Measurements from ENCODE around the gene ZFP14. TPM values are rescaled to one million over a fixed set of nuclear protein-coding genes. Genes with fewer than 3 reads are reported as not detected.

Gene ZFP14
- 7.7 and 10.4 TPM in 2 replicates for total RNA-seq

GRCh38 chr19:36378625-36379509, at the start of gene ZFP14:
ZFP14 (minus strand) TSS chr19:36379201; CDS start chr19:36367892, 11,309 bp downstream.
- Mint-ChIP-seq H3K4me3 (peak within 1 kb of the TSS; percentile 94), H3K27ac (peak within 1 kb of the TSS; percentile 96), H3K4me1 (peaks cover 21% of the 10 kb centered on the region), H3K9me3 (peaks cover 6% of the 10 kb centered on the region), H3K36me3 (ENCODE audit: low read depth) (peaks cover 6% of the 10 kb centered on the region), H3K27me3 (no peaks in the 10 kb centered on the region)
- POLR2A ChIA-PET, result interaction anchor here (0.5 to 3.0 kb wide), 15 partner anchors 22 to 1216 kb away, joined by 3 to 26 read pairs (median 6); partner anchors contain the start of genes ZFP82, ZNF260, ZNF345 and ZNF382
- intact Hi-C loops (cut with micrococcal nuclease), result loop anchor here (1.0 to 5.0 kb wide), 14 partner anchors 22 to 1088 kb away; partner anchors contain the start of genes ZFP82, ZNF260, ZNF345 and ZNF420
- ATAC-seq (ENCODE audit: low read depth) (peak; percentile 99), DNase-seq (peak; percentile 92)
- CTCF ChIA-PET, result interaction anchor here (0.9 to 1.5 kb wide), 3 partner anchors 110 to 251 kb away, joined by 3 to 5 read pairs (median 5); partner anchors contain the start of gene ZNF566
- no peak for TF ChIP-seq CTCF (IDR thresholded peaks at IDR 0.05)

- no peak overlapping the region for H3K27ac Mint-ChIP-seq
- intact Hi-C loops (cut with micrococcal nuclease), result no loop called here
- H3K9me3 Mint-ChIP-seq, result peaks cover 12% of the 10 kb centered on the region
- TF ChIP-seq CTCF (IDR thresholded peaks at IDR 0.05), result no peak
- peaks cover 23% of the 10 kb centered on the region for H3K27me3 Mint-ChIP-seq
- no peak for ATAC-seq (ENCODE audit: low read depth)
- CTCF ChIA-PET, result no interaction called here
- H3K36me3 Mint-ChIP-seq (ENCODE audit: low read depth), result no peaks in the 10 kb centered on the region
- peaks cover 8% of the 10 kb centered on the region for H3K4me1 Mint-ChIP-seq
- POLR2A ChIA-PET, result no interaction called here
- no peak overlapping the region for H3K4me3 Mint-ChIP-seq
- no peak for DNase-seq
Measured at GRCh38 chr19:36423925-36424324, 44.9 kb upstream of the ZFP14 start.

GRCh38 chr19:36421749-36422481, 42.9 kb upstream of the ZFP14 start:
- no peak for DNase-seq
- intact Hi-C loops (cut with micrococcal nuclease), result no loop called here
- no peak for TF ChIP-seq CTCF (IDR thresholded peaks at IDR 0.05)
- Mint-ChIP-seq H3K36me3 (ENCODE audit: low read depth) (peaks cover 8% of the 10 kb centered on the region), H3K4me3 (peak overlapping the region; percentile 53), H3K9me3 (peaks cover 10% of the 10 kb centered on the region), H3K27ac (no peak overlapping the region), H3K27me3 (peaks cover 23% of the 10 kb centered on the region), H3K4me1 (peaks cover 24% of the 10 kb centered on the region)
- no peak for ATAC-seq (ENCODE audit: low read depth)
- CTCF ChIA-PET, result no interaction called here
- POLR2A ChIA-PET, result interaction anchor here (0.6 to 1.1 kb wide), 2 partner anchors 67 to 71 kb away, joined by 3 to 4 read pairs; partner anchors contain the start of gene ZNF566

GRCh38 chr19:36420961-36421748, 42.2 kb upstream of the ZFP14 start:
- no peak for DNase-seq

More at GRCh38 chr19:36420961-36421748, 42.2 kb upstream of the ZFP14 start:
- H3K36me3 Mint-ChIP-seq (ENCODE audit: low read depth), result peaks cover 8% of the 10 kb centered on the region
- TF ChIP-seq CTCF (IDR thresholded peaks at IDR 0.05), result no peak
- peak overlapping the region; percentile 53 for H3K4me3 Mint-ChIP-seq
- ATAC-seq (ENCODE audit: low read depth), result no peak
- no peak overlapping the region for H3K27ac Mint-ChIP-seq
- intact Hi-C loops (cut with micrococcal nuclease), result no loop called here
- POLR2A ChIA-PET, result interaction anchor here (0.6 to 1.1 kb wide), 3 partner anchors 68 to 212 kb away, joined by 3 to 5 read pairs (median 4); partner anchors contain the start of gene ZNF566
- peaks cover 23% of the 10 kb centered on the region for H3K27me3 Mint-ChIP-seq
- peaks cover 24% of the 10 kb centered on the region for H3K4me1 Mint-ChIP-seq
- H3K9me3 Mint-ChIP-seq, result peaks cover 7% of the 10 kb centered on the region
- CTCF ChIA-PET, result no interaction called here
